Upper lobe of right lung (tissue), 1 donor: ENCODE measurements around the gene PIGU. TPM values are rescaled to one million over a fixed set of nuclear protein-coding genes. Genes with fewer than 3 reads are reported as not detected.
"Not testable (repeated sequence)": the region's sequence is repeated elsewhere in the genome, so short reads cannot be mapped to it uniquely, and the experiment has no call there.

Source experiments
- ATAC-seq: fragments of 200-7000 bp; cut with Tn5 transposase; one replicate; pipeline ENCODE4 v1.9.1; 2020; ENCODE audit warnings: mild to moderate bottlenecking, moderate library complexity
- DNase-seq: peaks from one replicate; pipeline ENCODE4 v3.0.0-alpha.2; 2020
- H3K27ac ChIP-seq: fragments of 200-600 bp; one replicate; pipeline ENCODE4 v1.8.0; 2022
- H3K27me3 ChIP-seq: fragments of 200-600 bp; one replicate; pipeline ENCODE4 v1.8.0; 2022; ENCODE audit warnings: mild to moderate bottlenecking
- H3K36me3 ChIP-seq: fragments of 200-600 bp; one replicate; pipeline ENCODE4 v1.8.0; 2022
- H3K4me1 ChIP-seq: fragments of 200-600 bp; one replicate; pipeline ENCODE4 v1.8.0; 2022
- H3K4me3 ChIP-seq: fragments of 200-600 bp; one replicate; pipeline ENCODE4 v1.8.0; 2022; ENCODE audit warnings: mild to moderate bottlenecking
- H3K9me3 ChIP-seq: fragments of 200-600 bp; one replicate; pipeline ENCODE4 v1.8.0; 2022
- CTCF ChIP-seq: fragments of 200-600 bp; IDR thresholded peaks from one replicate; pipeline ENCODE4 v1.8.0; 2022; ENCODE audit warnings: antibody characterized with exemption
- intact Hi-C: fragments of 100-400 bp; cut with DNase I; formaldehyde crosslinking; loops from one replicate; pipeline ENCODE4 v1.11.0; 2022
- total RNA-seq: library from RNA; stranded (reverse); fragmentation: NEBNext Ultra II Directional; extraction: Animal tissue kit (Norgen Biotek cat#: 25700); gene quantifications from one replicate; pipeline ENCODE4 v1.2.1, GENCODE V29; 2021
- donor health status: DM: no; HTN: yes; CAD: no; lungs with severe emphysema.

PIGU gene
- total RNA-seq, 1 donor from 2014 or later = 13.2 TPM

- TF ChIP-seq CTCF = no peak
- DNase-seq = no peak
- H3K27me3 ChIP-seq = no peaks in the 10 kb centered on the region
- intact Hi-C loops = no loop called here
- no peaks in the 10 kb centered on the region for H3K9me3 ChIP-seq
- H3K4me3 ChIP-seq = no peak overlapping the region
- no peak for ATAC-seq
- H3K36me3 ChIP-seq = peaks cover 8% of the 10 kb centered on the region
- H3K4me1 ChIP-seq = no peaks in the 10 kb centered on the region
- no peak overlapping the region for H3K27ac ChIP-seq
Measured at GRCh38 chr20:34618676-34619075, 58.2 kb downstream of the PIGU start.

- H3K4me3 ChIP-seq, H3K27me3 ChIP-seq, intact Hi-C loops, ATAC-seq, H3K9me3 ChIP-seq, H3K4me1 ChIP-seq, H3K36me3 ChIP-seq, H3K27ac ChIP-seq, DNase-seq: not testable (repeated sequence)
Measured at GRCh38 chr20:34616913-34617312, 60.0 kb downstream of the PIGU start.

GRCh38 chr20:34615477-34615876, 61.4 kb downstream of the PIGU start:
- intact Hi-C loops = no loop called here
- no peak for ATAC-seq
- no peak for DNase-seq

GRCh38 chr20:34611976-34612375, 64.9 kb downstream of the PIGU start:
- H3K4me1 ChIP-seq, H3K27me3 ChIP-seq, H3K36me3 ChIP-seq, H3K4me3 ChIP-seq, H3K9me3 ChIP-seq, H3K27ac ChIP-seq, ATAC-seq, DNase-seq, intact Hi-C loops: not testable (repeated sequence)

More at GRCh38 chr20:34615477-34615876, 61.4 kb downstream of the PIGU start:
- Histone ChIP-seq H3K36me3 (peaks cover 9% of the 10 kb centered on the region), H3K27ac (no peak overlapping the region), H3K9me3 (no peaks in the 10 kb centered on the region), H3K4me3 (no peak overlapping the region), H3K27me3 (no peaks in the 10 kb centered on the region), H3K4me1 (no peaks in the 10 kb centered on the region)
- TF ChIP-seq CTCF = no peak

- no peaks in the 10 kb centered on the region for H3K4me1 ChIP-seq
- no peak for DNase-seq
- no peak overlapping the region for H3K4me3 ChIP-seq
- TF ChIP-seq CTCF = no peak
- H3K27ac ChIP-seq = no peak overlapping the region
- no peaks in the 10 kb centered on the region for H3K36me3 ChIP-seq
- no peaks in the 10 kb centered on the region for H3K9me3 ChIP-seq
- H3K27me3 ChIP-seq = no peaks in the 10 kb centered on the region
- ATAC-seq = no peak
- intact Hi-C loops = no loop called here
Measured at GRCh38 chr20:34607066-34607465, 69.8 kb downstream of the PIGU start.

- intact Hi-C loops = no loop called here
- TF ChIP-seq CTCF = no peak
- H3K9me3 ChIP-seq = no peaks in the 10 kb centered on the region
- ATAC-seq = no peak
- no peaks in the 10 kb centered on the region for H3K36me3 ChIP-seq
- no peak overlapping the region for H3K27ac ChIP-seq
- H3K4me1 ChIP-seq = no peaks in the 10 kb centered on the region
- H3K27me3 ChIP-seq = no peaks in the 10 kb centered on the region
- no peak overlapping the region for H3K4me3 ChIP-seq
- DNase-seq = no peak
Measured at GRCh38 chr20:34604980-34605788, 71.7 kb downstream of the PIGU start.
